Stimulated activated CD8-positive, alpha-beta memory T cell treated with anti-CD3 and anti-CD28 coated beads, Interleukin-12 subunit alpha, Interleukin-12 subunit beta, amount 100 ng/mL, for 1 hour (primary cell): Measurements from ENCODE around the gene RPS19BP1.

ENCODE experiments used
- DNase-seq: peaks from one replicate; pipeline ENCODE4 v3.0.0-alpha.2; 2020; ENCODE audit warnings: low read depth

Gene RPS19BP1

DNA sequence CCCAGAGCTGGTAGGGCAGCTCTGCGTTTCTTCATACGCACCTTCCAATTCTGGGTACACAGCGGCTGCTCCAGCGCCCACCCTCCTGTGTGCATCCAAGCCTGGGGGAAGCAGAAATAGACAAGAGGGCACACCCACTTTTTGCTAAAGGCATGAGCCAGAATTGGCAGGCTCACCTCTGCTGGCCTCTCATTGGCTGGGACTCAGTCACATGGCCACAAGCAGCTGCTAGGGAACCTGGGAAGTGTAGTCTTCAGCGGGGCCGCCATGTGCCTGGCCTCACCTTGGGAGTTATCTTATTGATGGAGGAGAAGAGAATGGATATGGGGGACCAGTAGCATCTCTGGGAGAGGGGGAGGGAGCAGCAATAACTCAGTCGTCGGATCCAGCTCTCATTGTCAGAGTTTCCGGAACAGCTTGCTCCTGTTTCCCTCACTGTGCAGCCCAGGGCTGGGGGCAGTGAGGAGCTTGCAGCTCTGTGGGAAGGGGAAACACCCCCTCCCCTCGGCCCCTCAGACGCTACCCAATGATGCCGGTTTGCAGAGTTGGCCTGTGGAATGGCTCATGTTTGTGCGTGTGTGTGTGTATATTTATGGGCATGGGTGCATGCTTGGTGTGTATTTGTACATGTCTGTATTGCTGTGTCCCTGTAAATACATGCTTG lies 42.3 kb downstream of the RPS19BP1 start:
- DNase-seq = peak; percentile 63

DNA sequence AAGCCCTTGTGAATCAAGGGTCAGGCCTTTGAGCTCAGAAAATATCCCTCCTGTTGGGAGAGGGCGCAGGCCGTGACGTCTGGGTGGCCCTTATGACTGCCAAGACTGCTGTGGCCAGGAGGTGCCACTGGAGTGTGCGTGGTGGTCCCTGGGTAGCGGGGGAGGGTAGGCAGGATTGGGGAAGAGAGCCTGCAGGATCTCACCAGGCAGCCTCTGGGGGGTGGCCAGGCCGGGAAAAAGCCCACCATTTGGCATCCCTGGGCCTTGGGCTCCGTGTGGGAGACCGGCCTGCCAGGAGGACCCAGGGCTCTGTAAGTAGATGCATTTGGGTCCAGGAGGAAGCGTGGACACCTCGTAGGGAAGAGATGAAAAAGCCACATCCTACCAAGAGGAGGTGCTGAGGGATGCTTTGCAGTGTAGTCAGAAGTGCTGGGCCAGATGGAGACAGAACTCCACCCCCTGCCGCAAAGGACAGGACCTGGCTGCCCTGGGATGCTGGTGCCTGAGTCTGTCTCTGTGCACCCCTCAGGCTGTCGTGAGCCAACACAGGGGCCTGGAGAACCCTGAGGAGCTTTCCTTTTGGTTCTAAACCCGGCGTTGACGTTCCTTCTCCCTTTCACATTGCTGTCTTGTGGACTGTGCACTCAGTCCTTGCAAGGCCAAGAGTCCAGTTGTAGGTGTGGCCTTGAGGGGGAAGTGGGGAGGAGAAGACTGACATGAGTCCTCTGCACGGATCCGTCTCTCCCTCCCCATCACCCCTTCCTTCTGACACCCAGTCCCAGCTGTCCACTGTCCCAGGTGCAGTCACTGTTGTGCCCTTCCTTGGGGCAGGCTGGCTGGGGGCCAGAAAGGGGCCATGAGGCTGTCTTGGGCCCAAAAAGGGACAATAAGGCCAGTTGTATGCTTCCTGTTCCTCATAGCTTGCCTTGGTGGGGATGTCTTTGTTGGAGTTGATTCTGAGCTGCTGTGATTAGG lies 43.2 kb downstream of the RPS19BP1 start:
- DNase-seq = no peak

DNA sequence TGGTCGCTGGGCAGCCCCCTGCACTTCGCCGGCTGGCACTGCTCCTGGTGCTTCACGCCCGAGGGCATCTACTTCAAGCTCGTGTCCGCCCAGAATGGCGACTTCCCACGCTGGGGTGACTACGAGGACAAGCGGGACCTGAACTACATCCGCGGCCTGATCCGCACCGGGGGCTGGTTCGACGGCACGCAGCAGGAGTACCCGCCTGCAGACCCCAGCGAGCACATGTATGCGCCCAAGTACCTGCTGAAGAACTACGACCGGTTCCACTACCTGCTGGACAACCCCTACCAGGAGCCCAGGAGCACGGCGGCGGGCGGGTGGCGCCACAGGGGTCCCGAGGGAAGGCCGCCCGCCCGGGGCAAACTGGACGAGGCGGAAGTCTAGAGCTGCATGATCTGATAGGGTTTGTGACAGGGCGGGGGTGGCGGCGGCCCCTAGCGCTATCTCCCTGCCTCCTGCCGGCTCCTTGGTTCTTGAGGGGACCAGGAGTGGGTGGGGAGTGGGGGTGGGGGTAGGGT lies 43.9 kb downstream of the RPS19BP1 start:
- no peak for DNase-seq

DNA sequence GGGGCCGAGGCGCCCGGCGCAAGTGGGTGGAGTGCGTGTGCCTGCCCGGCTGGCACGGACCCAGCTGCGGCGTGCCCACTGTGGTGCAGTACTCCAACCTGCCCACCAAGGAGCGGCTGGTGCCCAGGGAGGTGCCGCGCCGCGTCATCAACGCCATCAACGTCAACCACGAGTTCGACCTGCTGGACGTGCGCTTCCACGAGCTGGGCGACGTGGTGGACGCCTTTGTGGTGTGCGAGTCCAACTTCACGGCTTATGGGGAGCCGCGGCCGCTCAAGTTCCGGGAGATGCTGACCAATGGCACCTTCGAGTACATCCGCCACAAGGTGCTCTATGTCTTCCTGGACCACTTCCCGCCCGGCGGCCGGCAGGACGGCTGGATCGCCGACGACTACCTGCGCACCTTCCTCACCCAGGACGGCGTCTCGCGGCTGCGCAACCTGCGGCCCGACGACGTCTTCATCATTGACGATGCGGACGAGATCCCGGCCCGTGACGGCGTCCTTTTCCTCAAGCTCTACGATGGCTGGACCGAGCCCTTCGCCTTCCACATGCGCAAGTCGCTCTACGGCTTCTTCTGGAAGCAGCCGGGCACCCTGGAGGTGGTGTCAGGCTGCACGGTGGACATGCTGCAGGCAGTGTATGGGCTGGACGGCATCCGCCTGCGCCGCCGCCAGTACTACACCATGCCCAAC lies 44.6 kb downstream of the RPS19BP1 start:
- no peak for DNase-seq

DNA sequence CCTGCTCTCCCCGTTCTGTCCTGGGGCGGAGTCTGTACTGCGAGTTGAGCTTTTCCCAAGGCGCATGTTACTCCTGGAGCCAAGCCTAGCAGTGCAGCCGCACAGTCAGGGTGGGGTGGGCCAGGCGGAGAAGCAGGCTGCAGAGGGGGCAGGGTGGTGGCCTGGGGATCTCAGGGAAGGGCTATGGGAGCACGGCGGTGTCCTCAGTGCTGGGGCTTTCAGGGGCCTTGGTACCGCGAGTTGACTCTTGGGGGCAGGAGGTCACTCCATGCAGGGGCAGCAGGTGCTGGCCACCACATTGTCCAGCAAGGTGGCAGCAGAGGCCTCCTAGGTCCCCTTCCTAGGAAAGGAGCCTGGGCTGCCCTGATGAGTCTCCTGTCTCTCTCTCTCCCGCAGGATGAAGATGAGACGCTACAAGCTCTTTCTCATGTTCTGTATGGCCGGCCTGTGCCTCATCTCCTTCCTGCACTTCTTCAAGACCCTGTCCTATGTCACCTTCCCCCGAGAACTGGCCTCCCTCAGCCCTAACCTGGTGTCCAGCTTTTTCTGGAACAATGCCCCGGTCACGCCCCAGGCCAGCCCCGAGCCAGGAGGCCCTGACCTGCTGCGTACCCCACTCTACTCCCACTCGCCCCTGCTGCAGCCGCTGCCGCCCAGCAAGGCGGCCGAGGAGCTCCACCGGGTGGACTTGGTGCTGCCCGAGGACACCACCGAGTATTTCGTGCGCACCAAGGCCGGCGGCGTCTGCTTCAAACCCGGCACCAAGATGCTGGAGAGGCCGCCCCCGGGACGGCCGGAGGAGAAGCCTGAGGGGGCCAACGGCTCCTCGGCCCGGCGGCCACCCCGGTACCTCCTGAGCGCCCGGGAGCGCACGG lies 45.4 kb downstream of the RPS19BP1 start:
- no peak for DNase-seq

DNA sequence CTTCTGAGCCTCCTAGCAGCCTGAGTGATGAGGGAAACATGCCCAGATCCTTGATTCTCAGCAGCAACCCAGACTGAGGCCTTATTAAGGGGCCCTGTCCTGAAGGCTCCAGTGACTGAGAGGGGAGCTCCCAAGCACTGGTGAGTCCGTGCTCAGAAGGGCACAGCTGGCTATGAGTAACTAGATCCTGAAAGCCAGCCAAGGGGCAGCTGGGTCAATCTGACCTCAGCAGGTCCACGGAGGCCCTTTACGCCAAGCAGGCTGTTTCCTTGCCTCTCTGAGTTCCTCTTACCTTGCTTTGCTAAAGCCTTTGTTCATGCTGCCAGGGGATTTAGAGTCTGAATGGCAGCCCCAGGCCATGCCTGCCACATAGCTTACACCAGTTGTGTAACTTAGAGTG lies 49.8 kb downstream of the RPS19BP1 start:
- DNase-seq = no peak

DNA sequence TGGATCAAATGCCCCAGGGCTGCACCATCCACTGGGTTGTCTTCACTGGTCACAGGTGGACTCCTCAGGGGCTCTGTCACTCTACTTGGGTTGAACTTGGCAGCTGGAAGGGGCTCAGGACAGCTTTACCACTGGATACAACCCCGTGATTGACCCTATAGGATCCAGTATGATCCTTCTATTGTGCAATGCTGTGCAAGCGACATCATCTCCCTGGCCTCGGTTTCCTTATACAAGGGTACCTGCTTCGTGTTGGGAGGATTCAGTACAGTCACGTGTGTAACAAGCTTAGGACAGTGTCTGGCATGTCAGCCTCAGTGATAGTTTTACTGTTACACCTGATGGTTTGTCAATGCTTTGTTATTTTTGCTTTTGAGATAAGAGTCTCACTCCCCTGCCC lies 51.0 kb downstream of the RPS19BP1 start:
- no peak for DNase-seq

DNA sequence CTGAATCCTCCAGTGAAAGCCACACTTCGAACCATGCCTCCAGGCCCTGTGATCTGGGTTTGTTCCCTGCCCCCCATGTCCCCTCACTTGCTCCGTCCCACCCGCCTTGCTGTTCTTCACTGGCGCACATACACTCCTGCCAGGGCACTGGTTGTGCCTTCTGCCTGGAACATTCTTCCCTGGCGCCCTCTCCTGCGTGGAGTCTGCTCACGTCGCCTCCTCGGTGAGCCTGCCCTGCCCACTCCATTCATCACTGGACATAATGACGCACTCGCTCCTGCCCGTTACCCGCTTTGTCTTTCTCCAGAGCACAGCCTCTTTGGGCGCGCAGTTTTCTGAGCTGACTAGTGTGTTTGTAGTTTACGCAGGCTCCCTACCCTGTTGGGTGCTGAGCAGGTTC lies 51.5 kb downstream of the RPS19BP1 start:
- DNase-seq = no peak

DNA sequence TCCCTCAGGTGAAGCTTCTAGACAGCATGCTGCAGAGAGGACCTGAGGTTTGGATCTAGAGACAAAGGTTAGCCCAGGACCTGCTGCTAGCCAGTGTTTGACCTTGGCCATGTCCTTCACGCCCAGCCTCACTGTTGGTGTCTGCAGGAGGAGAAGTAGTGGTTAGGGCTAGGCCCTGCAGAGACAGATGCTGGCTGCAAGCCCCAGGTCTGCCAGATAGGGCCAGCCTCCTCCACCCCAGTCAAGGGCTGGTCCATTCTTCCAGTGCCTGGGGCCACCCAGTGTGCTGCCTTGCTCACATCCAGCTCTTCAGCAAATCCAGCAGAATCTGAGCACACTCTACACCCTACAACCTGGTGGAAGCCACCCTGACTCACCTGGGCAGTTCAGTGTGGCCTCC lies 52.0 kb downstream of the RPS19BP1 start:
- no peak for DNase-seq

DNA sequence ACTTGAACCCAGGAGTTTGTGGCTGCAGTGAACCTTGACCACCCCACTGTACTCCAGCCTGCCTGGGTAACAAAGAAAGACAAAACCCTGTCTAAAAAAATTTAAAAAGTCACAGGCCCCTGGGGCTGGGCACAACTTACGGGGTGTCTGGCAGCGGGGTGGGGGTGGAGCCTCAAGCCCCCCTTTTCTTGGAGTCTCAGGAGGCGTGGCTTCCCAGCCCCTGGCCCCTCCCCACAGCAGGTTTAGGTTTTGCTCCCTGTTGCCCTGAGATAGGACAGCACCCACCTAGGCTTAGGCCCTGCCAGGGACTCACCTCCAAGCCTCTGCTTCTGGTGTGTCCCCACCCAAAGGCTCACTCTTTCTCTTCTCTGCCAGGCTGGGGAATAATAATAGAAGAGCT lies 53.3 kb downstream of the RPS19BP1 start:
- no peak for DNase-seq
